C4-2B (cell line): ENCODE results near the gene LYSMD4.

Experiments used
- ZFX ChIP-seq: fragments of 450-650 bp; IDR thresholded peaks from 2 replicates; pipeline ENCODE4 v1.6.1; 2017
- TF ChIP-seq, protein P1 (sequence below): fragments of 450-650 bp; conservative IDR thresholded peaks from 2 replicates; pipeline ENCODE4 v1.5.1; 2017; ENCODE audit warnings: mild to moderate bottlenecking

DNA sequence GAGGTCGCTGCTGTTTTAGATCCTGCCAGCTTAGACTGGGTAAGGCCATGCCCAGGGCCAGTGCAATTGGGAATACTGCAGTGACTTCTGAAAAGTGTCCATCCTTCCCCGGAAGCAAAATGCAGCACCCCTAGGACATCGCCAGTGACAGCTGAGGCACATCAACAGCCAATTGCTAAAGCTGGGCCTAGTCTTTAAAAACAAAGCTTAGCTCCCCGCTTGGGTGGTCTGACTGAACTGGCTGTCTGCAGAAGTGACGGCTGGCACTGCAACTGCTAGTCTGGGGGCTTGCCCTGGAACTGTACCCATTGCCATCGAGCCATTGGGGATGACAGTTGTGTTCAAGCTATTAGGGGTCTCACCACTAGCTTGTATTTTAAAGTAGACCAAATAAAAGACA is 4.3 kb downstream of the LYSMD4 start:
- TF ChIP-seq, protein P1, sequence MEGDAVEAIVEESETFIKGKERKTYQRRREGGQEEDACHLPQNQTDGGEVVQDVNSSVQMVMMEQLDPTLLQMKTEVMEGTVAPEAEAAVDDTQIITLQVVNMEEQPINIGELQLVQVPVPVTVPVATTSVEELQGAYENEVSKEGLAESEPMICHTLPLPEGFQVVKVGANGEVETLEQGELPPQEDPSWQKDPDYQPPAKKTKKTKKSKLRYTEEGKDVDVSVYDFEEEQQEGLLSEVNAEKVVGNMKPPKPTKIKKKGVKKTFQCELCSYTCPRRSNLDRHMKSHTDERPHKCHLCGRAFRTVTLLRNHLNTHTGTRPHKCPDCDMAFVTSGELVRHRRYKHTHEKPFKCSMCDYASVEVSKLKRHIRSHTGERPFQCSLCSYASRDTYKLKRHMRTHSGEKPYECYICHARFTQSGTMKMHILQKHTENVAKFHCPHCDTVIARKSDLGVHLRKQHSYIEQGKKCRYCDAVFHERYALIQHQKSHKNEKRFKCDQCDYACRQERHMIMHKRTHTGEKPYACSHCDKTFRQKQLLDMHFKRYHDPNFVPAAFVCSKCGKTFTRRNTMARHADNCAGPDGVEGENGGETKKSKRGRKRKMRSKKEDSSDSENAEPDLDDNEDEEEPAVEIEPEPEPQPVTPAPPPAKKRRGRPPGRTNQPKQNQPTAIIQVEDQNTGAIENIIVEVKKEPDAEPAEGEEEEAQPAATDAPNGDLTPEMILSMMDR = no peak
- TF ChIP-seq ZFX = no peak
